ENCODE data around the gene NSMCE3. TPM values are rescaled to one million over a fixed set of nuclear protein-coding genes. Genes with fewer than 3 reads are reported as not detected.

The NSMCE3 gene
- total RNA-seq, 1 donor from 2014 or later, result 6.8 TPM

DNA sequence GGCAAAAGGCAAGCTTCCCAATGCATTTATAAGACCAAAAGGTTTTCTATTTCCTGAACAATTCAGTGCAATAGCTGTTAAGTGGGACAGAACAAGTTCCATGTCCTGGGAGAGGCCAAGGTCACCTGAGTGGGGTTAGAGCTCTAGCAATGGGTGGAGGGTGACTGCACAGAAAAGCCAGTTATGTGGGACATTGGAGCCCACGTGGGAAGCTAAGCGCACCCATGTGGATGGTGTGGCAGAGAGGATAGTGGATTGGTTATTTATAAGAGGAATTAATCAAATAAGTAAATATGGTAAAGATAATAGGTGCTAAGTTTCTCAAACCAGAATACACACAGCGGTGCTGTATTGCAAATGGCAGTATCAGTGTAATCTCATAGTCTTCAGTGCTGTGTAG, 6.3 kb downstream of the NSMCE3 start:
- H3K4me1 ChIP-seq, result peaks cover 20% of the 10 kb centered on the region
- DNase-seq, result no peak
- H3K36me3 ChIP-seq, result no peaks in the 10 kb centered on the region
- no peak overlapping the region for H3K4me3 ChIP-seq
- TF ChIP-seq, protein P1, sequence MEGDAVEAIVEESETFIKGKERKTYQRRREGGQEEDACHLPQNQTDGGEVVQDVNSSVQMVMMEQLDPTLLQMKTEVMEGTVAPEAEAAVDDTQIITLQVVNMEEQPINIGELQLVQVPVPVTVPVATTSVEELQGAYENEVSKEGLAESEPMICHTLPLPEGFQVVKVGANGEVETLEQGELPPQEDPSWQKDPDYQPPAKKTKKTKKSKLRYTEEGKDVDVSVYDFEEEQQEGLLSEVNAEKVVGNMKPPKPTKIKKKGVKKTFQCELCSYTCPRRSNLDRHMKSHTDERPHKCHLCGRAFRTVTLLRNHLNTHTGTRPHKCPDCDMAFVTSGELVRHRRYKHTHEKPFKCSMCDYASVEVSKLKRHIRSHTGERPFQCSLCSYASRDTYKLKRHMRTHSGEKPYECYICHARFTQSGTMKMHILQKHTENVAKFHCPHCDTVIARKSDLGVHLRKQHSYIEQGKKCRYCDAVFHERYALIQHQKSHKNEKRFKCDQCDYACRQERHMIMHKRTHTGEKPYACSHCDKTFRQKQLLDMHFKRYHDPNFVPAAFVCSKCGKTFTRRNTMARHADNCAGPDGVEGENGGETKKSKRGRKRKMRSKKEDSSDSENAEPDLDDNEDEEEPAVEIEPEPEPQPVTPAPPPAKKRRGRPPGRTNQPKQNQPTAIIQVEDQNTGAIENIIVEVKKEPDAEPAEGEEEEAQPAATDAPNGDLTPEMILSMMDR (IDR thresholded peaks at IDR 0.05; ENCODE audit: borderline replicate concordance), result no peak
- H3K27ac ChIP-seq (replicated peaks), result no peak overlapping the region
- H3K27me3 ChIP-seq (ENCODE audit: low read depth), result no peaks in the 10 kb centered on the region
- H3K9me3 ChIP-seq (replicated peaks), result no peaks in the 10 kb centered on the region
- intact Hi-C loops (cut with micrococcal nuclease), result no loop called here

DNA sequence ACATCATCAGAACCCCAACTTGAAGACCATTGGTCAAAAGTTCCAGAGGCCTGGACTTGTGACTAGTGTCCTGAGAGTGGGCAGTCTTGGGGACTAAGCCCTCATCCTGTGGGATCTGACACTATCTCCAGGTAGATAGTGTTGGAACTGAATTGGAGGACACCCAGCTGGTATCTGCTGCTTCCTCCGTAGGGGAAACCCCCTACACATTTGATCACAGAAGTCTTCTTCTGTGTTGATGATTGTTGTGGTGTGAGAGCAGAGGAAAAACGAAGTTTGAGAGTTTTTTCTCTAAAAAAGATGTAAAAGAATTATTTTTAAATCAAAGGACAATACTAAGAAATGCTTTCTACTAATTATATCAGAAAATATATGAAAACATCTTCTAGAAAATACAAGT, 6.9 kb downstream of the NSMCE3 start:
- no peak overlapping the region for H3K27ac ChIP-seq (replicated peaks)
- H3K27me3 ChIP-seq (ENCODE audit: low read depth), result no peaks in the 10 kb centered on the region
- TF ChIP-seq, protein P1 (IDR thresholded peaks at IDR 0.05; ENCODE audit: borderline replicate concordance), result no peak
- H3K36me3 ChIP-seq, result no peaks in the 10 kb centered on the region
- no peak overlapping the region for H3K4me3 ChIP-seq
- intact Hi-C loops (cut with micrococcal nuclease), result no loop called here
- DNase-seq, result no peak
- H3K9me3 ChIP-seq (replicated peaks), result no peaks in the 10 kb centered on the region
- H3K4me1 ChIP-seq, result peaks cover 15% of the 10 kb centered on the region

DNA sequence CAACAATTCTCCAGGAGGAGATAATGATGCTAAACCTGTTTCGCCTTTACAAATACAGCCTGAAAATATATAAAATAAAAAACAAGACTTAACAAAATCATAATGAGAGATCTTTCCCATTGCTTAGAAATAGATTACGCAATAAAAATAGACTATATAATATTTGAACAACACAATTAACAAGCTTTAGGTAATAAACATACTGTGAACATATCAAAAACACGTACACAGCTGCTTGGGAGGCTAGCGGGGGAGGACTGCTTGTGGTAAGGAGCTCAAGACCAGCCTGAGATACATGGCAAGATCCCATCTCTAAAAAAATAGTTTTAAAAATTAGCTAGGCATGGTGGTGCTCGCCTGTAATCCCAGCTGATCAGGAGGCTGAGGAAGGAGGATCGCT, 8.7 kb downstream of the NSMCE3 start:
- DNase-seq, result no peak
- no peaks in the 10 kb centered on the region for H3K4me1 ChIP-seq
- TF ChIP-seq, protein P1 (IDR thresholded peaks at IDR 0.05; ENCODE audit: borderline replicate concordance), result no peak
- H3K27ac ChIP-seq (replicated peaks), result no peak overlapping the region
- no peak overlapping the region for H3K4me3 ChIP-seq
- H3K9me3 ChIP-seq (replicated peaks), result no peaks in the 10 kb centered on the region
- no peaks in the 10 kb centered on the region for H3K27me3 ChIP-seq (ENCODE audit: low read depth)
- intact Hi-C loops (cut with micrococcal nuclease), result no loop called here
- H3K36me3 ChIP-seq, result no peaks in the 10 kb centered on the region

DNA sequence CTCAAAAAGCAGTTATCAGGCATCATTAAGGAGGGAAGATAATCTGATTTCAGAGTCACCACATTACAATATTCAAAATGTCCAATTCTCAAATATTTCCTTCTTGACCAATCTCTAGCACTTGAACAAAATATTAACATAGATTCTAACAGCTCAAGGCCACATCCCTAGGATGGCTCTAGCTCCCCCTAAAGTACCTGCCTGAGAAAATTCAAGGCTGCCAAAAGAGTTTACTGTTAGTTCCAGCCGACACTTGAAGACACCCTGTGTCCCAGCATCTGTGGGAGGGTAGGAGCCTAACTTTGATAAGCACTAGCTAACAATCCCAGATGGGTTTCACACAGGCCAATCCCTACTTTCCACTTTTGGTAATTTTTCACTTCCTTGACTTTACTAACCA, 10.4 kb downstream of the NSMCE3 start:
- Histone ChIP-seq H3K4me1 (no peaks in the 10 kb centered on the region), H3K4me3 (no peak overlapping the region), H3K27me3 (ENCODE audit: low read depth) (no peaks in the 10 kb centered on the region), H3K9me3 (replicated peaks) (no peaks in the 10 kb centered on the region), H3K36me3 (no peaks in the 10 kb centered on the region), H3K27ac (replicated peaks) (no peak overlapping the region)
- intact Hi-C loops (cut with micrococcal nuclease), result no loop called here
- TF ChIP-seq, protein P1 (IDR thresholded peaks at IDR 0.05; ENCODE audit: borderline replicate concordance), result no peak
- DNase-seq, result no peak

DNA sequence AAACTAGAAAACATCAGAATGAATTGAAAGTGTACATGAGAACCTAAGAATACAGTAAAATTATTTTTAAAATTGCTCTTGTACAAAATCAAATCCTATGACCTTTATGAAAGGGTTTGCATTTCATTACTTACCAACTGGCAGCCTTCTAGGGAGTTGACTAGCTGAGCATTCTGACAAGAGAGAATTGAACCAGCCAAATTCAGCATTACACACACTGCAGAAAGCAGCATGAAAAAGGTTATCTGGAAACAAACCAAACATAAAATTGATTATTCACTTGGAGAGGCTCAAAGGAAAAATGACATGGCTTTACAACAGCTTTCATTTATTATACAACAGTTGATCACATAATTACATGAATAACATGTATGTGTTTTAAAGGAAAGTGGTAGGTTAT, 17.4 kb downstream of the NSMCE3 start:
- no peaks in the 10 kb centered on the region for H3K4me1 ChIP-seq
- no peak for DNase-seq
- no peak overlapping the region for H3K27ac ChIP-seq (replicated peaks)
- no peak overlapping the region for H3K4me3 ChIP-seq
- no peaks in the 10 kb centered on the region for H3K36me3 ChIP-seq
- intact Hi-C loops (cut with micrococcal nuclease), result no loop called here
- TF ChIP-seq, protein P1 (IDR thresholded peaks at IDR 0.05; ENCODE audit: borderline replicate concordance), result no peak
- H3K27me3 ChIP-seq (ENCODE audit: low read depth), result no peaks in the 10 kb centered on the region
- H3K9me3 ChIP-seq (replicated peaks), result peaks cover 9% of the 10 kb centered on the region

DNA sequence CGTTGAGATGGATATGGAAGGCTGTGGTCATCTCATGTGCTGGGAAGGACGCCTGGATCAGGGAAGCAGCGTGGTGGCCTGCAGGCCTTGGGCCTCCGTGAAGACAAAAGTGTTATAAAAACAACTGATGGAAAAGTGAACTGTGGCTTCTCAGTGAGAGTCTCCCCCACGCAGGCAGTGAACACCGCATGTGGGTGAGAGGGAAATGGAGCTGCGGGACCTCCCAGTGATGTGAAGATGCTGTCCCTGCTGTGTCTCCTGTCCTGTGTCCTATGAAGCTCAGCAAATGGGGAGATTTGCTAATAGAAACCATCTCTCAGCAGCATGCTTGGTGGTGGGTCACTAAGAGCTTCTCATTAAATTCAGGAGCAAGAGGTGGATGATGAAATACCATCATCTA, 25.1 kb downstream of the NSMCE3 start:
- Histone ChIP-seq H3K27ac (replicated peaks) (no peak overlapping the region), H3K4me1 (no peaks in the 10 kb centered on the region), H3K4me3 (no peak overlapping the region), H3K36me3 (no peaks in the 10 kb centered on the region), H3K27me3 (ENCODE audit: low read depth) (peaks cover 20% of the 10 kb centered on the region), H3K9me3 (replicated peaks) (peaks cover 9% of the 10 kb centered on the region)
- TF ChIP-seq, protein P1 (IDR thresholded peaks at IDR 0.05; ENCODE audit: borderline replicate concordance), result no peak
- intact Hi-C loops (cut with micrococcal nuclease), result no loop called here
- no peak for DNase-seq

Measured in left ventricle myocardium inferior (tissue), 1 donor.